Fibroblast of skin of left biceps (primary cell): ENCODE data around the gene EDEM3.
"Not testable (repeated sequence)": the region's sequence is repeated elsewhere in the genome, so short reads cannot be mapped to it uniquely, and the experiment has no call there.

Experiments
- DNase-seq, 2 experiments: peaks; one replicate each; pipeline ENCODE4 v3.0.0-alpha.2; 2013; ENCODE audit warnings: low read depth in 2 of 2

EDEM3 gene

GRCh38 chr1:184740344-184740743, 14.3 kb downstream of the EDEM3 start:
- DNase-seq = no peak

GRCh38 chr1:184739796-184740195, 14.9 kb downstream of the EDEM3 start:
- DNase-seq = no peak

GRCh38 chr1:184739070-184739469, 15.6 kb downstream of the EDEM3 start:
- no peak for DNase-seq

DNA sequence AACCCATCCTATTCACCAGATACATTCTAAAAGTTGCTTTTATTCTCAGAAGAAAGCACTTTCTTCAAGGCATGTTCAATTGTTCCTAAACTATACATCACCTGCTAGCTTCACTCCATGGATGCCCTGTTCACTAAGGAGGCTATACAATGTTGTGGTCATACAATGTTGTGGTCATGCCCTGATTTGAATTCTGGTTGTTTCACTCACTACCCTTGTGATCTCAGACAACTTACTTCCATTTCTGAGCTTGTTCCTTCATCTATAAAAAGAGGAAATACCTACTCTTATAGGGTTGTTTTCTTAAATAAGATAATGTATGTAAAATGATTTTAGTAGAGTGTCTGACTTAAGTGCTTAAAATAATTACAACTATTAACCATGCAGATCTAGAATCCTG, 19.7 kb downstream of the EDEM3 start:
- no peak for DNase-seq

- no peak for DNase-seq
Observed at GRCh38 chr1:184724843-184725242, 29.8 kb downstream of the EDEM3 start.

DNA sequence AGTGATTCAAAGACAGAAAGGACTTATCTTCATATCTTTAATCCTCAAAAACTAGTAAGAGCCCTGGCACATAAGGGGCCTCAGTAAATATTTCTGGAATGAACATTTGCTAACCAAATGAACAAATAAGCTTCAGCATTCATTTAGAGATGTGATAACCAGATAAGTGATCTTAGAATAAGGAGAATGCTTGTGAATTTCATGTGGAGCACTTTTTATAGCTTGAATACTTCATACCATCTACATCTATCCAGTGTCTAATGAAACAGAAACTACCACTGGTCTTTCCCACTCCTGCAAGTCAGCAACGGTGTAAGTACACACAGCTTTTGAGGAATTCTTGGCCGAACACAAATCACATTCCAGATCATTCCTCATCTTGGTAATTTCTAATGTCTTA, 38.5 kb downstream of the EDEM3 start:
- DNase-seq = no peak

GRCh38 chr1:184709418-184709817, 45.2 kb downstream of the EDEM3 start:
- DNase-seq = no peak

GRCh38 chr1:184708084-184708676, 46.5 kb downstream of the EDEM3 start:
- no peak for DNase-seq

DNA sequence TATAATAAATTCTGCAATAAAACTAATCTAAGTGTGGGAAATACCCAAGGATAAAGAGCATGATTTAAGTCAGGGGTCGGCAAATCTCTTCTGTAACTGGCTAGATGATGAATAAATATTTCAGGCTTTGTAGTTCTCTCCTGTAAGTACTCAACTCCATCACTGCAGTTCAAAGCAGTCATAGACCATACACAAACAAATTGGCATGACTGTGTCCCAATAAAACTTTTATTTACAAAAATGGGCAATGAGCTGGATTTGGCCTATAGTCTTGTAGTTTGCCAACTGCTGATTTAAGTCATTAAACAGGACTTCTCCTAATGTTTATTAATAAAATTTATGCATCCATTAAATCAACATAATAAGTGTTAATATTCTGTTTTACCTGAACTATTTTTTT, 49.4 kb downstream of the EDEM3 start:
- DNase-seq = no peak

GRCh38 chr1:184701816-184702215, 52.8 kb downstream of the EDEM3 start:
- DNase-seq = no peak

- DNase-seq = no peak
Observed at GRCh38 chr1:184698969-184699368, 55.7 kb downstream of the EDEM3 start.

- DNase-seq = no peak
Observed at GRCh38 chr1:184698016-184698415, 56.6 kb downstream of the EDEM3 start.

- no peak for DNase-seq
Observed at GRCh38 chr1:184696403-184696802, 58.3 kb downstream of the EDEM3 start.

- no peak for DNase-seq
Observed at GRCh38 chr1:184695023-184695422, 59.6 kb downstream of the EDEM3 start.

DNA sequence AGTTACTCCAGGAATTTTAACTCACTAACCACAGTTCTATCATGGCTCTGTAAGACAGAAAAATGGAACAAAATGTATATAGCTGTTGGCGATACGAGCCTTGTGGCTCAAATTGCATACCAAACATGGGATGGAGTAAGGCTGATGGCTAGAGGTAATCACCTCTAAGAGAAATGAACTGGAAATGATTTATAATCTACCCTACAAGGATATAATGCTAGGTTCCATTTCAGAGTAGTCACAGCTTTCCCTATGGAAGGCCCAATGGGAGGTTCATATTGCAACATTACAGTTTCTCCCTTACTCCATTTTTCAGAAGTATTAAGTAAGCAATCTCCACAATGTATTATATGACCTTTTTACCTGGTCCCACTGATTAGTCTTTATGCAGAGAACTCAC, 61.6 kb downstream of the EDEM3 start:
- DNase-seq = peak; percentile 50 to 64

DNA sequence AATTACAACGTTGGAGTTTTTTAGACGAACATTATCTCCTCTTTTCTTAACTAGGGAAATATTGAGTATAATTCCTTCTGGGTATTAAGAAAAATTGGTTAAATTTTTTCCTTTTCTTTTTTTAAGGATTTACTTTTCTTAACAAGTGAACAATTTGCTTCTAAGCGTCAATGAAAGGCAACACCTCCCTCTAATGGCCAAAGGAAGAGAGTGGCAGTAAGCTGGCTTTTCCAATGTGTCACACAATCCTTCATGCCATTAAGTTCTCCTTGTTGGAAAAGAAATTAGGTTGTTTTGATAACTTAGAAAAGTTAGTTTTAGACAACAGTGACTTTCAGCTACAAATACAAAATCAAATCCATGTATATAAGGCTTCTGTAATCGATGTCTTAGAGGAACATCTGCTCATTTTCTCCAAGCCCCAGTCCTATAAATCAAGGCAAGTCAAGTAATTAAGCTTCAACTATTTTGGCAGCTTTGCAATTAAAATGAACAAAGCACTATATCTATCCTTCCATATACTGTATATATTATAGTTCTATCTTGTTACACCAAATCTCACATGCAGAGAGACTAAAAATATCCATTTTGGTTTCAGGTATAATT, 62.8 kb downstream of the EDEM3 start:
- DNase-seq = no peak

DNA sequence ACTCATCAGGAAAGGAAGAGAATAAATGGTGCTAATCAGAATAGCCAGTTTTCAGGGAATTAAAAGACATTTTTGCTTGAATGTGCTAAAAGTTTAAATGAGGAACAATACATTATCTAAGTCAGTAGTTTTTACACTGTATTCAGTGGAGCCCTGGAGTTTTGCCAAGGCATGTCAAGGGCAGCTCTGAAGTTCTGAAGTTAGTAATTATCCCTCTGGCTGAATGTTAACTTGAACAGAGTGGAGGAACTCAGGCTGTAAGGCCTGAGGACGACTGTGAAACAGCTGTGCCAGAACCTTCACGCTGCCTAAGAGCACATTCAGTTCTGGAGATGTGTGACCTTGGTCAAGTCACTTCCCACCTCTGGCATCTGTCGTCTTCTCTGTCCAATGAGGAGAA, 68.1 kb downstream of the EDEM3 start:
- no peak for DNase-seq

GRCh38 chr1:184685116-184685515, 69.5 kb downstream of the EDEM3 start:
- no peak for DNase-seq

GRCh38 chr1:184684285-184685074, 70.2 kb downstream of the EDEM3 start:
- DNase-seq = no peak

DNA sequence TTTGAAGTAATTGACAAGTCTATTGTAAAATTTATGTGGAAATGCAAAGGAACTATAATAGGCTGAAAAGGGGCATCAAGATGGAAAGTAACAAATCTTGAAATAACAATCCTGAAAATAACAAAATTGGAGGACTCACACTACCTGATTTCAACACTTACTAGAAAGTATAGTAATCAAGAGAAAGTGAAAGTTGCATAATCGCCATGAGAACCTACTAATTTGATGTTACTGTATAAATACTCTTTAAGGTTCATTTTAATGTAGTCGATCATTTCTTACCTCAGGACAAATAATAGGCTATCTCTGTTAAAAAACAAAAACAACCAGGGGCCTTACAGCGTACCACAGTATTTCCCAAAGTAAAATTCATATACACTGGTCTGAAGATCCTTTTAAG, 71.7 kb downstream of the EDEM3 start:
- no peak for DNase-seq

DNA sequence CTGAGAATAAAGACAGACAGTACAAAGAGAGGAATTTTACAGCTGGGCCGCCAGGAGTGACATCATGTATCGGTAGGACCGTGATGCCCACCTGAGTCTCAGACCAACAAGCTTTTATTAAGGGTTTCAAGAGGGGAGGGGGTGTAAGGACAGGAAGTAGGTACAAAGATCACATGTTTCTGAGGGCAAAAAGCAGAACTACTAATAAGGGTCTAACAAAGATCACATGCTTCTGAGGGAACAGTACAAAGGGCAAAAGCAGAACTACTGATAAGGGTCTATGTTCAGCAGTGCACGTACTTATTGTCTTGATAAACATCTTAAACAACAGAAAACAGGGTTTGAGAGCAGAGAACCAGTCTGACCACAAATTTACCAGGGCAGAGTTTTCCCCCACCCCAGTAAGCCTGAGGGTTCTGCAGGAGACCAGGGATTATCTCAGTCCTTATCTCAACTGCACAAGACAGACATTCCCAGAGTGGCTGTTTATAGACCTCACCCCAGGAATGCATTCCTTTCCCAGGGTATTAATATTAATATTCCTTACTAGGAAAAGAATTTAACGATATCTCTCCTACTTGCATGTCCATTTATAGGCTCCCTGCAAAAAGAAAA, 73.9 kb downstream of the EDEM3 start:
- DNase-seq = not testable (repeated sequence)

DNA sequence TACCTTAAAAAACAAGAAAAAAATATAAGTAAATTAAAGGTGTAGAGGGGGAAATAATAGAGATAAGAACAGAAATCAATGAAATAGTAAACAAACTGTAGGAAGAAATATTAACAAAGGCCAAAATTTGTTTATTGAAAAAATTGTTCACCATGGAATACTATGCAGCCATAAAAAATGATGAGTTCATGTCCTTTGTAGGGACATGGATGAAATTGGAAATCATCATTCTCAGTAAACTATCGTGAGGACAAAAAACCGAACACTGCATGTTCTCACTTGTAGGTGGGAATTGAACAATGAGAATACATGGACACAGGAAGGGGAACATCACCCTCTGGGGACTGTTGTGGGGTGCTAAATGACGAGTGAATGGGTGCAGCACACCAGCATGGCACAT, 75.2 kb downstream of the EDEM3 start:
- not testable (repeated sequence) for DNase-seq

DNA sequence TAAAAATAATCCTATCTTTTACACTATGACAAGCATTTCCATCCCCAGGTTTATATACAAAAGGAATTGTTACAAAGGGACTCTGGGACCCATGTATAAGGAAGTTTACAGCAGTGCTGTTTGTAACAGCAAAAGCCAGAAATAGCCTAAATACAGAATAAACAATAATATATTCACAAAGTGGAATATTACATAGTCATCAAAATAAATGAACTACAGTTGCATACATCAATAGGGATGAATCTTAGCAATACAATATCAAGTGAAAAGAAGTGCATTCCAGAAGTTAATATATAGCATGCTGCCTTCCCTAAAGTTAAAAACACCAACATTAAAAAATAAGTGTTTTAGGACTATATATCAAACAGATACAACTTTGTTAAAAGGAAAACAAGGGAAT, 77.3 kb downstream of the EDEM3 start:
- no peak for DNase-seq
